HG03575 (cell line): ENCODE measurements around the gene PUM2.
"Not testable (repeated sequence)": the region's sequence is repeated elsewhere in the genome, so short reads cannot be mapped to it uniquely, and the experiment has no call there.

Source experiments
- ATAC-seq: cut with Tn5 transposase; IDR thresholded peaks from one replicate; pipeline ENCODE4 v1.9.1; 2021; ENCODE audit not compliant: unreplicated experiment, insufficient number of reproducible peaks, low FRiP score; ENCODE audit errors: extremely low read depth

Gene PUM2

DNA sequence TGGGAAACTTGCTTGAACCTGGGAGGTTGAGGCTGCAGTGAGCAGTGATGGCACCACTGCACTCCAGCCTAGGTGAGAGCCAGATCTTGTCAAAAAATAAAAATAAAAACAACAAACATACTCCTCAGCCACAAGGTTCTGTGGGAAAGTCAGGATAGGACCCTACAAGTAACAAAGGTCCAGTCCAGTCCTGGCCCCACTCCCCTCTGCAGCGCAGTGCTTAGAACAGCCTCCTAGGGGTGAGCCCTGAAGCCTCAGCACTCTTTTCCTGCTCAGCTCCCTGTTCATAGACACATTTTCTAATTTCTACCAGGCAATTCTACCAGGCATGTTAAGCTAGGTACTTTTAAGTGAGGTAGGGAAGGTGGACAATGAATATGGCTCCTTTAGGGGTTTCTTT, 103.6 kb downstream of the PUM2 start:
- ATAC-seq = no peak

- not testable (repeated sequence) for ATAC-seq
Measured at GRCh38 chr2:20243637-20244036, 107.0 kb downstream of the PUM2 start.

DNA sequence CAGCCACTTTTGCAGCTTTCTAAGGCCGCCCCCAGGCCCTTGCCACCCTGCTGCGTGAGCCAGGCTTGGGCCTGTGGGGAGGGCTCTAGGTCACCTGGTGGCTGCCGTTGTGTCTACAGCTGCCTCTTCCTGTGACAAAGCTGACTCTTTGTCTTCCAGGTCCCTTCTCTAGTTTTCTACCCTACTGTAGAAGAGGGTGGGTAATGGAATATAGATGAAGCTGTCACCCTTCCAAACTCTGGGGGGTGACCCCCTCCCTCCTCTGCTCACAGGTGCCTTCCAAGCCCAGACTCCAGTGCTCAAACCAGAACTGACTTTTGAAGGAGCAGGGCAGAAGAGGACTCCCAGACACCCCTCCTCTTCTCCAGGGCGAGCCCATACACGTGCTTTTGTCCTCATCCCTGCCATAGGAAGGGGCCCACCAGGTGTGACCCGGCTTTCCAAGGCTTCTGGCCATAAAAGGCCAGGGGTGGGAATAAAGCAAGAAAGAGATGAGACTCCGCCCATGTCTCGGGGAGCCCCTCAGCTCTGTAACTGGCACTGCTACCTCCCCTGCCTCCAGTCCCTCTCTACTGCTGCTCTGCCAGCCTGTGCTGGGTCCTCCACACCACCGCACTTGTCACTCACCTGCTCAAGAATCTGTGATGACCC, 107.8 kb downstream of the PUM2 start:
- ATAC-seq = no peak

DNA sequence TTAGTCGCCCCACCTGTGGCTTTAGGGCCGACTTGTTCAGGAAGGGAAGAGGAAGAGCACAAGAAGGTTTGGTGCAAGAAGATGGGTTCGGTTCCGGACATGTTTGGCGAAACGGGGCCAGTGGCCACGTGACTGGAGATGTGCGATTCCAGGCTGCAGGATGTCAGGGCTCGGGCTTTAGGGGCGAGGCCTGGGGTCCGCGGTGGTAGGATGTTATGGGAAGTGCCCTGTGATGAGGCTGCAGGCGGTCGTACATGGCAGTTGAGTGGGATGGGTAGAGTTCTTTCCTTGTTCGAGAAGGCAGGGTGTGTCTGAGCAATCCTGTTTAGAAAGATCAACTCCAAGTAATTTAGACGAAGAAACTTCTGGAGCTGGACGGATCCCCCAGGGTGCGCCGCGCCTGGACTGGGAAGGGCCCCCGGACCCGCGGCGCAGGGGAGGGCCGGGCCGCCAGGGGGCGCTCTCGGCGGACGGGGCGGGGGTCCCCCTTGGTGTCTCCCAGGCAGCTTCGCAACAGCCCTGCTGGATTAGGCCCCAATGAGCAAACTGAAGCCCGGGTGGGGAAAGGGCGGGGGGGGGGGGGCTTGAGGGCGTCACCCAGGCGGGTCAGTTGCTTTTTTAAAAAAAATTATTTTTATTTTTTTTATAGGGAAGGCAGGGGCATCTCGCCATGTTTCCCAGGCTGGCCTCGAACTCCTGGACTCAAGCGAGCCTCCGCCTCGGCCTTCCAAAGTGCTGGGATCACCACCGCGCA, 108.5 kb downstream of the PUM2 start:
- no peak for ATAC-seq

GRCh38 chr2:20240291-20240690, 110.4 kb downstream of the PUM2 start:
- ATAC-seq = not testable (repeated sequence)

- no peak for ATAC-seq
Measured at GRCh38 chr2:20236496-20236895, 114.1 kb downstream of the PUM2 start.

DNA sequence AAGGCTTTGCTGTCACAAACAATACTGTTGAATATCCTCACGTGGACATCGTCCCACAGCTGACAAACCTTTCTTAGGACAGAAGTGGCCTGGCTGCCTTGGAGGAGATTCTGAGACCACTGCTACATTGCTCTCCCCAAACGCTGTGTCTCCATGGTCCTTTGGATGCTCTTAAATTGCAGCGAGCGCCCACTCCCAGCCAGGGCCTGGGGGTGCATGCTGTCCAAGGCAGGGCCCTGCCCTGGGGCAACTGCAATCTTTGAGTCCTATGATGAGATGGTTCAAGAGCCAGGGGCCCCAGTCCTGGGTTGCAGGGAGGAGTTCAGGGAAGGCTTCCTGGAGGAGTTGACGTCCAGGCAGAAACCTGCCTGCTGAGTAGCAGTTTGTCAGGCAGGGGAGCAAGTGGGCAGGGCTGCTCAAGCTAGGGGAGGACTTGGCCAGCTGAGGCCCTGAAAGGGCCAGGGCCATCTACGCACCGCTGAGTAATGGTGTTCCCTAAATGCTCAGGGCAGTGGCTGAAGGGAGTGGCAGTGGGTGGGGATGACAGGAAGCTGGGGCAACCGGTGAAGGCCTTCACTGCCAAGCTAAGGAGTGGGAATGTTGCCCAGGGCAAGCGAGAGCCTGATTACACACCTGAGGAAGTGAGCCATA, 114.9 kb downstream of the PUM2 start:
- ATAC-seq = no peak

- ATAC-seq = not testable (repeated sequence)
Measured at GRCh38 chr2:20234597-20234996, 116.0 kb downstream of the PUM2 start.

GRCh38 chr2:20232837-20233207, 117.8 kb downstream of the PUM2 start:
- ATAC-seq = no peak

- no peak for ATAC-seq
Measured at GRCh38 chr2:20231598-20232026, 119.0 kb downstream of the PUM2 start.

DNA sequence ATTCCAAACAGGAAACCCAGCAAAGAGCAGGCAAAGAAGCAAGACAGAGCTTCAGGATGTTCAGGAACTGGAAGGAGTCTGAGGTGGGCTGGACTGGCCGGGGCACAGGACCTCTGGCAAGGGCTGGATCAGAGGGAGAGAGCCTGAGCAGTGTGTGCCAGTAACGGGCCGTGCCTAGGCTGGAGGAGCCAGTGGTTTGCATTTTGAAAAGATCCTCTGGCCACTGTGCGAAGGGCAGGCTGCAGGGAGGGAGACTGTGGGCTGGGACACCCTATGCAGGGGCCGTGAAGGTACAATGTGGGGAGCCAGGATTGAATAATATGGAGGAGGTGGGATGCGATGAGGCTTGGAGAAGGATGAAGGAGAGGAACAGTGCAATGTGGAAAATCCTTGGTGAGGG, 119.5 kb downstream of the PUM2 start:
- no peak for ATAC-seq

DNA sequence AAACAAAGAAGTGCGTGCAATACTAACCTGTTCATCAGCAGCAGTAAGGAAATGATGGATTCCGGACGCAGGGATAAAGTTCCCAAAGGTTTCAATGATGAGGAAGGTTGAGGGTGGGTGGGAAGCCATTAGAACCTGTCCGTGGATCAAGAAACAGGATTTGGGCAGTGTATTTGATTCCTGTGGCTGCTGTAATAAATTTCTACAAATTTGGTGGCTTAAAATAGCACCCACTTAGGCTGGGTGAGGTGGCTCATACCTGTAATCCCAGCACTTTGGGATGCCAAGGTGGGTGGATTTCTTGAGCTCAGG, 120.6 kb downstream of the PUM2 start:
- no peak for ATAC-seq

DNA sequence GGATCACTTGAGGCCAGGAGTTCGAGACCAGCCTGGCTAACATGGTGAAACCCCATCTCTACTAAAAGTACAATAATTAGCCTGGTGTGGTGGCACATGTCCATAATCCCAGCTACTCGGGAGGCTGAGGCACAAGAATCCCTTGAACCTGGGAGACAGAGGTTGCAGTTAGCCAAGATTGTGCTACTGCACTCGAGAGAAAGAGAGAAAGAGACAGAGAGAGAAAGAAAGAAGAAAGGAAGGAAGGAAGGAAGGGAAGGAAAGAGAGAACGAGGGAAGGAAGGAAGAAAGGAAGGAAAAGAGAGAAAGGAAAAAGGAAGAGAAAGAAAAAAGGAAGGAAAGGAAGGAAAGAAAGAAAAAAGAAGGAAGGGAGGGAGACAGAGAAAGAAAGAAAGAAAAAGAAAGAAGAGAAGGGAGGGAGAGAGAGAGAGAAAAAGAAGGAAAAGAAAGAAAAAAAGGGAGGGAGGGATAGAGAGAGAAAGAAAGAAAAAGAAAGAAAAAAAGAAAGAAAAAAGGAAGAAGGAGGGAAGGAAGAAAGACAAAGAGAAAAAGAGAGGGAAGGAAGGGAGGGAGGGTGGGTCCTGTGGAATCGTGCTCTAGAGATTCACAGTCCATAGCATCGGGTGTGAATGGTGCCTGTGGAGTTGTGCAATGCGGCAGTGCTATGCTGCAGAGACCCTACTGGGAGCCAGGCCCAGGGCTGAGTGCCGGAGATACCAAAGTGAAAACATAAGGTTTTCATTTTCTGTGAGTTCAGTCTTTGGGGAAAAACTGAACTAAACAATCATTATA, 121.1 kb downstream of the PUM2 start:
- ATAC-seq = no peak

DNA sequence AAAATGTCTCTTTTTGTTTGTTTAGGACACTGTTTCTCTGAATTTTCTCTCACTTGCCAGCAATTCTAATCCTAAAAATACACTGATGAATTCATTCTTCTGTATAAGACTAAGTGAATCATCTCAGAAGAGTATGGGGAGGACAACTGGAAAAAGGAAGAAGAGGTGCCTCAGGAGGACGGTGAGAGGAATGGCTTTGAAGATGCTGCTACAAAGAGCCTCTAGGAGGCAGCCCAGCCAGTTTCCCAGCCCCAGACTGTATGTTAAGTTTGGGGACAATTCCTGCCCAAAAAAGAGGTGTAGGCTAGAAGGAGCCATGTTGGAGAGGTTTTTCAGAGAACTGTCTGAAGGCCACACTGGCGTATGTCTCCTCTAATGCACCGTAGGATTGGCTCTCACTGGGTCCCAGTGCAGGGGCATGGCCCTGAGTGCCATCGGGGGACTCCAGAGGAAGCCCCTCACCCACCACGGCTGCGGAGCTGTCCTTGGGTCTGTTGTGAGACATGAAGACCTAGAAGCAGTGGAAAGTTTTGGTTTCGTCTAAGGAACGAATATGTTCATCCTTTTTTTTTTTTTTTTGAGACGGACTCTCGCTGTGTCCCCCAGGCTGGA, 122.6 kb downstream of the PUM2 start:
- no peak for ATAC-seq

GRCh38 chr2:20226152-20226545, 124.5 kb downstream of the PUM2 start:
- no peak for ATAC-seq

- no peak for ATAC-seq
Measured at GRCh38 chr2:20225294-20226151, 125.1 kb downstream of the PUM2 start.

- no peak for ATAC-seq
Measured at GRCh38 chr2:20224716-20225293, 125.8 kb downstream of the PUM2 start, which contains the start of gene SDC1. Gene SDC1 (minus strand): TSS chr2:20225130. CDS start chr2:20224867, 263 bp downstream.

GRCh38 chr2:20224164-20224715, 126.4 kb downstream of the PUM2 start:
- no peak for ATAC-seq
